Fibroblast of lung (primary cell): ENCODE results near the gene ZNF177.
"Not testable (repeated sequence)": the region's sequence is repeated elsewhere in the genome, so short reads cannot be mapped to it uniquely, and the experiment has no call there.

Source experiments
- CTCF ChIP-seq, 2 donors: IDR thresholded peaks in 1 of 2; conservative IDR thresholded peaks in 1 of 2; 1 replicate in 1 of 2; 2 replicates in 1 of 2; pipeline ENCODE4 v1.5.1; 2011 to 2012; ENCODE audit warnings: low read length in 2 of 2, control low read depth in 1 of 2, inconsistent platforms in 1 of 2, low read depth in 1 of 2, mild to moderate bottlenecking in 1 of 2
- EZH2 ChIP-seq: IDR thresholded peaks from 2 replicates; pipeline ENCODE4 v1.5.1; 2012; ENCODE audit warnings: low read length, control low read depth, mild to moderate bottlenecking; ENCODE audit errors: missing control alignments

- TF ChIP-seq CTCF (conservative IDR thresholded peaks at IDR 0.05 in 1 of 2, IDR thresholded peaks at IDR 0.05 in 1 of 2; ENCODE audit: low read depth in 1 of 2, low read length in 2 of 2); EZH2: not testable (repeated sequence)
These were observed 40.6 kb upstream of the ZNF177 start for GRCh38 chr19:9322201-9322600.
